NT2/D1 (cell line): ENCODE data around the gene EXD3.

Experiments
- SUZ12 ChIP-seq: IDR thresholded peaks from 2 replicates; pipeline ENCODE4 v1.6.1; 2011; ENCODE audit not compliant: insufficient read length, insufficient read depth; ENCODE audit errors: extremely low read depth
- YY1 ChIP-seq: IDR thresholded peaks from 2 replicates; pipeline ENCODE4 v1.6.1; 2011; ENCODE audit not compliant: insufficient read length, insufficient read depth
- ZNF274 ChIP-seq: IDR thresholded peaks from 2 replicates; pipeline ENCODE4 v1.6.1; 2011; ENCODE audit warnings: mild to moderate bottlenecking, low read depth, low read length

DNA sequence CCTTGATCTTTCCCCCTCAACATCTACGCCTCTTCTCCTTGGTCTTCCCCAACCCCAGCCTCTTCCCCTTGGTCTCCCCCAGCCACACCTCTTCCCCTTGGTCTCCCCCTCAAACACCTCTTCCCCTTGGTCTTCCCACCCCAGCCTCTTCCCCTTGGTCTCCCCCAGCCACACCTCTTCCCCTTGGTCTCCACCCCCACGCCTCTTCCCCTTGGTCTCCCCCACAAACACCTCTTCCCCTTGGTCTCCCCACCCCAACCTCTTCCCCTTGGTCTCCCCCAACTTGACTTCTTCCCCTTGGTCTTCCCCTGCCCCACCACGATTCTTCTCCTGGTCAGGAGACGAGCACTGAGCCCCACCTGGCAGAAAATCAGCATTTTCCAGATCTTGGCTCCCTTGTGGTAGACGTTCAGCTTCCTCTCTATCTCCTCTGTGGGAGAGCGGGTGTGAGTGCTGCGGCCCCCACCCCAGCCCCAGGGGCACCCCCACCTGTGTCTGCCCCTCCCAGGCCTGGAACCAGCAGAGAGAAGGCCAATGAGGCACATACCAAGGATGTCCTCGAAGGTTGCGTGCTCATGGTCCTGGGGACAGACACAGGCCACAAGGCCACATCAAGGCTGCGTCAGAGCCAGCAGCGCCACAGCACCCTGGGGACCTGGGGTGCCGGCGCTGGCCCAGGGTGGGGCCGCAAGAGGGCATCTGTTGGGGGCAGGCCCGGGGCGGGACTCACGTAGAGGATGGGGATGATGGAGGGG is 29.2 kb upstream of the EXD3 start:
- TF ChIP-seq SUZ12 (no peak), YY1 (no peak), ZNF274 (no peak)
